HCT116 (cell line): ENCODE measurements around the gene DNAJC7. TPM values are rescaled to one million over a fixed set of nuclear protein-coding genes. Genes with fewer than 3 reads are reported as not detected.

Experiments
- ATAC-seq: fragments of 200-7000 bp; cut with Tn5 transposase; 2 replicates; pipeline ENCODE4 v1.9.1; 2020; ENCODE audit warnings: mild to moderate bottlenecking, moderate library complexity
- BruUV-seq: library from RNA; stranded (reverse); fragments of 400-500 nt; replicated peaks from 2 replicates; lab custom pipeline; 2021; lab: Mats Ljungman, UMichigan
- CTCF ChIA-PET: fragments of 300-600 bp; sonication (Branson Sonifier 250); formaldehyde crosslinking; loops from one replicate; lab custom pipeline; 2021; ENCODE audit warnings: antibody characterized with exemption; lab: Charles Lee
- POLR2A ChIA-PET: fragments of 300-600, 350-600 bp; sonication (Branson Sonifier 250); formaldehyde crosslinking; loops from one replicate; lab custom pipeline; 2021; ENCODE audit warnings: antibody characterized with exemption; lab: Charles Lee
- RAD21 ChIA-PET, 2 experiments: fragments of 300-600 bp; sonication (Branson Sonifier 250); formaldehyde crosslinking; loops; one replicate each; lab custom pipeline; 2023; ENCODE audit warnings: low total read pairs in 2 of 2; ENCODE audit not compliant: uncharacterized antibody in 2 of 2, unreplicated experiment in 2 of 2, low non-redundant PET in 1 of 2; lab: Charles Lee
- DNase-seq: peaks from one replicate; pipeline ENCODE4 v3.0.0-alpha.2; 2010; ENCODE audit warnings: low read depth, low spot score
- H2AFZ ChIP-seq: fragments of 200-600 bp; shearing (Covaris generic), sonication (generic); 2 replicates; pipeline ENCODE4 v1.6.1; 2017; ENCODE audit warnings: low read depth, mixed run types, mixed read lengths, antibody characterized with exemption, low read length; ENCODE audit not compliant: poor library complexity, severe bottlenecking
- H3K27ac ChIP-seq: 2 replicates; pipeline ENCODE4 v1.5.1; 2012; ENCODE audit warnings: low read depth, low read length
- H3K27me3 ChIP-seq: fragments of 200-600 bp; sonication (generic); 2 replicates; pipeline ENCODE4 v1.6.1; 2016; ENCODE audit warnings: mixed run types, low read length, mixed read lengths; ENCODE audit not compliant: insufficient read depth
- H3K36me3 ChIP-seq, 2 experiments: fragments of 200-500 bp in 1 of 2; fragments of 200-600 bp in 1 of 2; sonication (Bioruptor generic) in 1 of 2; sonication (generic) in 1 of 2; 2 replicates each; pipeline versions ENCODE4 v1.5.1 to v1.6.1; 2014 to 2016; ENCODE audit warnings: low read length in 2 of 2, inconsistent platforms in 1 of 2, mixed read lengths in 1 of 2, mixed run types in 1 of 2; ENCODE audit not compliant: insufficient read depth in 2 of 2, control insufficient read depth in 1 of 2
- H3K4me1 ChIP-seq, 2 experiments: fragments of 200-600 bp in 1 of 2; sonication (generic) in 1 of 2; 2 replicates each; pipeline versions ENCODE4 v1.5.1 to v1.6.1; 2012 to 2017; ENCODE audit warnings: low read length in 2 of 2, inconsistent platforms in 1 of 2, mild to moderate bottlenecking in 1 of 2, mixed read lengths in 1 of 2, mixed run types in 1 of 2, moderate library complexity in 1 of 2; ENCODE audit not compliant: insufficient read depth in 2 of 2, control insufficient read depth in 1 of 2
- H3K4me2 ChIP-seq: fragments of 200-600 bp; sonication (generic); 2 replicates; pipeline ENCODE4 v1.6.1; 2017; ENCODE audit warnings: mixed run types, low read length, mixed read lengths
- H3K4me3 ChIP-seq, 2 experiments: fragments of 200-600 bp in 1 of 2; sonication (generic) in 1 of 2; replicated peaks in 1 of 2; 2 replicates each; pipeline ENCODE4 v1.5.1; 2011 to 2016; ENCODE audit warnings: low read length in 2 of 2, control low read depth in 1 of 2, low read depth in 1 of 2, mild to moderate bottlenecking in 1 of 2, mixed read lengths in 1 of 2, mixed run types in 1 of 2
- H3K79me2 ChIP-seq: fragments of 200-600 bp; sonication (generic); 2 replicates; pipeline ENCODE4 v1.6.1; 2017; ENCODE audit warnings: mild to moderate bottlenecking, mixed run types, low read length, moderate library complexity, mixed read lengths; ENCODE audit not compliant: insufficient read depth
- H3K9ac ChIP-seq: fragments of 200-600 bp; sonication (generic); 2 replicates; pipeline ENCODE4 v1.6.1; 2016; ENCODE audit warnings: low read length, mixed read lengths
- H3K9me2 ChIP-seq: fragments of 200-600 bp; sonication (generic), shearing (Covaris generic); 2 replicates; pipeline ENCODE4 v1.6.1; 2017; ENCODE audit warnings: mixed run types, mild to moderate bottlenecking, moderate library complexity; ENCODE audit not compliant: insufficient read depth
- H3K9me3 ChIP-seq, 2 experiments: fragments of 200-500 bp in 1 of 2; fragments of 200-600 bp in 1 of 2; sonication (Bioruptor generic) in 1 of 2; sonication (generic) in 1 of 2; 2 replicates each; pipeline ENCODE4 v1.6.1; 2014 to 2017; ENCODE audit warnings: low read length in 2 of 2, mixed read lengths in 2 of 2, inconsistent platforms in 1 of 2, low read depth in 1 of 2, mild to moderate bottlenecking in 1 of 2, mixed run types in 1 of 2, moderate library complexity in 1 of 2; ENCODE audit not compliant: control insufficient read depth in 1 of 2, insufficient read depth in 1 of 2
- H4K20me1 ChIP-seq: fragments of 200-600 bp; sonication (generic), shearing (Covaris generic); 2 replicates; pipeline ENCODE4 v1.6.1; 2017; ENCODE audit warnings: mixed run types, mild to moderate bottlenecking, moderate library complexity; ENCODE audit not compliant: insufficient read depth
- CBX3 ChIP-seq: IDR thresholded peaks from 2 replicates; pipeline ENCODE4 v1.6.1; 2012; ENCODE audit warnings: low read depth
- FOSL1 ChIP-seq: IDR thresholded peaks from 2 replicates; pipeline ENCODE4 v1.6.1; 2012; ENCODE audit warnings: low read depth
- POLR2AphosphoS5 ChIP-seq: IDR thresholded peaks from 2 replicates; pipeline ENCODE4 v1.6.1; 2011; ENCODE audit warnings: mild to moderate bottlenecking, low read depth, low read length, moderate library complexity
- RAD21 ChIP-seq: IDR thresholded peaks from 2 replicates; pipeline ENCODE4 v1.6.1; 2012; ENCODE audit warnings: low read depth, mild to moderate bottlenecking
- SIN3A ChIP-seq: IDR thresholded peaks from 2 replicates; pipeline ENCODE4 v1.6.1; 2012; ENCODE audit warnings: low read depth
- intact Hi-C: fragments of 100-400 bp; cut with micrococcal nuclease; formaldehyde crosslinking; loops from 2 replicates; pipeline ENCODE4 v1.10.0; 2022
- total RNA-seq: library from RNA; stranded (reverse); gene quantifications from one replicate; pipeline ENCODE4 v1.2.1, GENCODE V29; 2021; ENCODE audit not compliant: unreplicated experiment

The DNAJC7 gene
- total RNA-seq, 1 experiment from 2014 or later, result 113 TPM

- ATAC-seq (no peak), DNase-seq (no peak)
- Histone ChIP-seq H4K20me1 (no peaks in the 10 kb centered on the region), H3K79me2 (no peaks in the 10 kb centered on the region), H3K27me3 (no peaks in the 10 kb centered on the region), H3K4me3 (no peak overlapping the region), H2AFZ (no peak overlapping the region), H3K4me2 (no peak overlapping the region), H3K4me1 (peaks cover 3 to 16% of the 10 kb centered on the region in 2 experiments; a peak in 3 of 4 replicates), H3K9me3 (no peaks in the 10 kb centered on the region), H3K9ac (no peak overlapping the region), H3K36me3 (no peaks in the 10 kb centered on the region), H3K27ac (no peak overlapping the region), H3K9me2 (no peaks in the 10 kb centered on the region)
- intact Hi-C loops, result no loop called here
- ChIA-PET CTCF (no interaction called here), POLR2A (interaction anchor here (0.6 kb wide), 1 partner anchor 12 kb away, joined by 3 read pairs; no protein-coding TSS in a partner anchor), RAD21 (no interaction called here)
- no TSS peak for BruUV-seq
- TF ChIP-seq POLR2AphosphoS5 (no peak), RAD21 (no peak), FOSL1 (no peak)
Observed at GRCh38 chr17:41939044-41939692, 78.1 kb downstream of the DNAJC7 start.

- H3K4me1 ChIP-seq, result peaks cover 0 to 9% of the 10 kb centered on the region in 2 experiments; a peak in 1 of 4 replicates
- no peak overlapping the region for H3K9ac ChIP-seq
- H3K36me3 ChIP-seq, result no peaks in the 10 kb centered on the region
- H3K79me2 ChIP-seq, result no peaks in the 10 kb centered on the region
- H4K20me1 ChIP-seq, result no peaks in the 10 kb centered on the region
- H3K9me2 ChIP-seq, result no peaks in the 10 kb centered on the region
- no peaks in the 10 kb centered on the region for H3K27me3 ChIP-seq
- BruUV-seq, result no TSS peak
- TF ChIP-seq SIN3A, result no peak
- TF ChIP-seq CBX3, result no peak
- H2AFZ ChIP-seq, result no peak overlapping the region
- RAD21 ChIA-PET, result no interaction called here
- CTCF ChIA-PET, result no interaction called here
- no peak overlapping the region for H3K27ac ChIP-seq
- no peak overlapping the region for H3K4me3 ChIP-seq
- intact Hi-C loops, result no loop called here
- H3K4me2 ChIP-seq, result no peak overlapping the region
- ATAC-seq (no peak), DNase-seq (no peak)
- H3K9me3 ChIP-seq, result no peaks in the 10 kb centered on the region
- POLR2A ChIA-PET, result no interaction called here
Observed at GRCh38 chr17:41937970-41938954, 79.0 kb downstream of the DNAJC7 start.
